ENCODE measurements around the gene ARHGAP26. TPM values are rescaled to one million over a fixed set of nuclear protein-coding genes. Genes with fewer than 3 reads are reported as not detected.

Gene ARHGAP26
- total and polyA plus RNA-seq, 2 experiments from 2014 or later, result 9.5 to 16.8 TPM

DNA sequence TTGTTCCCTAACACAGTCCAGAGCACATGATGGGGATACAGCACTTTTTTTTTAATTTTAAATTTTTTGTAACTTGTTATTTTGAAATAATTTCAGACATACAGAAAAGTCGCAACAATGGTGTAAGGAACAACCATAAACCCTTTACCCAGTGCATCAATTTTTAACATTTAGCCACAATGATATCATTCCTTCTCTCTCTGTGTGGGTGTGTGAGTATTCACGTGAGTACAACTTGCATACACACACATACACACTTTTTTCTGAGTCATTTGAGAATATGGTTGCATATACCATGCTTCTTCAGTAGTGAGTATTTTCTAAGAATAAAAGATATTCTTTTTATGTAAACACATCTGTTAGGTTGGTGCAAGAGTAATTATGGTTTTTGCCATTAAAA is 135.2 kb downstream of the ARHGAP26 start (continued):
- TF ChIP-seq, protein P1, sequence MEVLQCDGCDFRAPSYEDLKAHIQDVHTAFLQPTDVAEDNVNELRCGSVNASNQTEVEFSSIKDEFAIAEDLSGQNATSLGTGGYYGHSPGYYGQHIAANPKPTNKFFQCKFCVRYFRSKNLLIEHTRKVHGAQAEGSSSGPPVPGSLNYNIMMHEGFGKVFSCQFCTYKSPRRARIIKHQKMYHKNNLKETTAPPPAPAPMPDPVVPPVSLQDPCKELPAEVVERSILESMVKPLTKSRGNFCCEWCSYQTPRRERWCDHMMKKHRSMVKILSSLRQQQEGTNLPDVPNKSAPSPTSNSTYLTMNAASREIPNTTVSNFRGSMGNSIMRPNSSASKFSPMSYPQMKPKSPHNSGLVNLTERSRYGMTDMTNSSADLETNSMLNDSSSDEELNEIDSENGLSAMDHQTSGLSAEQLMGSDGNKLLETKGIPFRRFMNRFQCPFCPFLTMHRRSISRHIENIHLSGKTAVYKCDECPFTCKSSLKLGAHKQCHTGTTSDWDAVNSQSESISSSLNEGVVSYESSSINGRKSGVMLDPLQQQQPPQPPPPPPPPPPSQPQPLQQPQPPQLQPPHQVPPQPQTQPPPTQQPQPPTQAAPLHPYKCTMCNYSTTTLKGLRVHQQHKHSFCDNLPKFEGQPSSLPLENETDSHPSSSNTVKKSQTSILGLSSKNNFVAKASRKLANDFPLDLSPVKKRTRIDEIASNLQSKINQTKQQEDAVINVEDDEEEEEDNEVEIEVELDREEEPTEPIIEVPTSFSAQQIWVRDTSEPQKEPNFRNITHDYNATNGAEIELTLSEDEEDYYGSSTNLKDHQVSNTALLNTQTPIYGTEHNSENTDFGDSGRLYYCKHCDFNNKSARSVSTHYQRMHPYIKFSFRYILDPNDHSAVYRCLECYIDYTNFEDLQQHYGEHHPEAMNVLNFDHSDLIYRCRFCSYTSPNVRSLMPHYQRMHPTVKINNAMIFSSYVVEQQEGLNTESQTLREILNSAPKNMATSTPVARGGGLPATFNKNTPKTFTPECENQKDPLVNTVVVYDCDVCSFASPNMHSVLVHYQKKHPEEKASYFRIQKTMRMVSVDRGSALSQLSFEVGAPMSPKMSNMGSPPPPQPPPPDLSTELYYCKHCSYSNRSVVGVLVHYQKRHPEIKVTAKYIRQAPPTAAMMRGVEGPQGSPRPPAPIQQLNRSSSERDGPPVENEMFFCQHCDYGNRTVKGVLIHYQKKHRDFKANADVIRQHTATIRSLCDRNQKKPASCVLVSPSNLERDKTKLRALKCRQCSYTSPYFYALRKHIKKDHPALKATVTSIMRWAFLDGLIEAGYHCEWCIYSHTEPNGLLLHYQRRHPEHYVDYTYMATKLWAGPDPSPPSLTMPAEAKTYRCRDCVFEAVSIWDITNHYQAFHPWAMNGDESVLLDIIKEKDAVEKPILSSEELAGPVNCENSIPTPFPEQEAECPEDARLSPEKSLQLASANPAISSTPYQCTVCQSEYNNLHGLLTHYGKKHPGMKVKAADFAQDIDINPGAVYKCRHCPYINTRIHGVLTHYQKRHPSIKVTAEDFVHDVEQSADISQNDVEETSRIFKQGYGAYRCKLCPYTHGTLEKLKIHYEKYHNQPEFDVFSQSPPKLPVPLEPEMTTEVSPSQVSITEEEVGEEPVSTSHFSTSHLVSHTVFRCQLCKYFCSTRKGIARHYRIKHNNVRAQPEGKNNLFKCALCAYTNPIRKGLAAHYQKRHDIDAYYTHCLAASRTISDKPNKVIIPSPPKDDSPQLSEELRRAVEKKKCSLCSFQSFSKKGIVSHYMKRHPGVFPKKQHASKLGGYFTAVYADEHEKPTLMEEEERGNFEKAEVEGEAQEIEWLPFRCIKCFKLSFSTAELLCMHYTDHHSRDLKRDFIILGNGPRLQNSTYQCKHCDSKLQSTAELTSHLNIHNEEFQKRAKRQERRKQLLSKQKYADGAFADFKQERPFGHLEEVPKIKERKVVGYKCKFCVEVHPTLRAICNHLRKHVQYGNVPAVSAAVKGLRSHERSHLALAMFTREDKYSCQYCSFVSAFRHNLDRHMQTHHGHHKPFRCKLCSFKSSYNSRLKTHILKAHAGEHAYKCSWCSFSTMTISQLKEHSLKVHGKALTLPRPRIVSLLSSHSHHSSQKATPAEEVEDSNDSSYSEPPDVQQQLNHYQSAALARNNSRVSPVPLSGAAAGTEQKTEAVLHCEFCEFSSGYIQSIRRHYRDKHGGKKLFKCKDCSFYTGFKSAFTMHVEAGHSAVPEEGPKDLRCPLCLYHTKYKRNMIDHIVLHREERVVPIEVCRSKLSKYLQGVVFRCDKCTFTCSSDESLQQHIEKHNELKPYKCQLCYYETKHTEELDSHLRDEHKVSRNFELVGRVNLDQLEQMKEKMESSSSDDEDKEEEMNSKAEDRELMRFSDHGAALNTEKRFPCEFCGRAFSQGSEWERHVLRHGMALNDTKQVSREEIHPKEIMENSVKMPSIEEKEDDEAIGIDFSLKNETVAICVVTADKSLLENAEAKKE (CRISPR knock-in tag; IDR thresholded peaks at IDR 0.05), result no peak
- TF ChIP-seq STAT1 (IDR thresholded peaks at IDR 0.05; ENCODE audit: unreplicated experiment) (no peak), POLR2AphosphoS5 (IDR thresholded peaks at IDR 0.05; ENCODE audit: low read depth) (no peak)

DNA sequence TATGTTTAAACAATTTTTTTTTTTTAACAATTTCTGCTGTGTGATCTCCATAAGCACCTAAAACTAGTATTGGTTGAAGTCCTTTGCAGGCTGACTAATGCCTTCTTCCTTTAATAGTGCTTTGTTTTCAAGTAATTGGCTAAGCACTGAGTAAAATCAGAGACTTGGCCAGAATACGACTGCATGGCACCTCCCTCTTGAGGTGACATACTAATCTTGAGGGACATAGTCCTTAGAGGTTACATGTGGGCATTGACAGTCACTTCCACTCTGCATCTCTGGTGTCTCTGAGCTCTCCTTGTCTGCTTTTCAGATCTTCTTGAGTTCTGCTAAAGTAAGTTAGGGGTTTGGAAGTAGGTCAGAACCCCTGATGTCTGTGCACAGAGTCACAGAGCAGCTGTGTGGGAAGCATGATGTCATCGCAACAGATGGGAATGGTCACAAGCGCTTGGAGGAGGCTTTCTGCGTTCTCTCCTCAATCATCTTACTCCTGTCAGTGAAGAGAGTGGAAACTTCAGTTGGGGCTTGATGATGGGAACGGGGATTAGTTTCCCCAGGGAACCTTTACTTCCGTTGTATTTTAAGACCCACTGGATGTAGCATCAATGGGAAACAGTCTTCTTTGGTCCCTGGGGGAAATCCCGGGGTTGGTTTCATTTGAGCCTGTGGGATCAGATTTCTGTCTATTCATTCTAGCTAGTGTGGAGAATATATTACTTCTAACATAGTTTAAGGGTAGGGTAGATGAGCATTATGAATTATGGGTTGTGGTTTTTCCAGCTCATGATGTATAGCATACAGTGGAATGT is 136.9 kb downstream of the ARHGAP26 start:
- H3K36me3 Mint-ChIP-seq (ENCODE audit: low read depth), result peaks cover 40% of the 10 kb centered on the region
- H3K4me1 Mint-ChIP-seq, result peaks cover 14% of the 10 kb centered on the region
- Histone ChIP-seq H3K36me3 (ENCODE audit: insufficient read depth) (peaks cover 15% of the 10 kb centered on the region), H3K4me1 (ENCODE audit: insufficient read depth) (no peaks in the 10 kb centered on the region), H4K20me1 (replicated peaks; ENCODE audit: insufficient read depth) (no peaks in the 10 kb centered on the region; the same call in 1 of the 2 replicates), H3K4me2 (no peak overlapping the region), H3F3A (replicated peaks; ENCODE audit: low read depth) (no peaks in the 10 kb centered on the region), H3K79me2 (replicated peaks; ENCODE audit: insufficient read depth) (no peaks in the 10 kb centered on the region), H2AFZ (no peak overlapping the region), H3K27me3 (ENCODE audit: insufficient read depth) (no peaks in the 10 kb centered on the region), H3K4me3 (no peak overlapping the region), H3K9me2 (ENCODE audit: insufficient read depth) (no peaks in the 10 kb centered on the region), H3K27ac (ENCODE audit: low read depth) (no peak overlapping the region)
- DNase-seq (ENCODE audit: low spot score) (no peak), ATAC-seq (no peak)
- H3K9me3 Mint-ChIP-seq, result no peaks in the 10 kb centered on the region
- H3K27me3 Mint-ChIP-seq (ENCODE audit: insufficient read depth, low read depth, poor library complexity), result no peaks in the 10 kb centered on the region
- no peak overlapping the region for H3K4me3 Mint-ChIP-seq
- H3K27ac Mint-ChIP-seq, result no peak overlapping the region
- TF ChIP-seq NANOG (IDR thresholded peaks at IDR 0.05; ENCODE audit: borderline replicate concordance) (no peak), JUNB (IDR thresholded peaks at IDR 0.05; ENCODE audit: unreplicated experiment) (no peak), ZNF331 (CRISPR knock-in tag; IDR thresholded peaks at IDR 0.05; ENCODE audit: low read depth) (no peak), ZNF114 (CRISPR knock-in tag; IDR thresholded peaks at IDR 0.05) (no peak), POLR2AphosphoS5 (IDR thresholded peaks at IDR 0.05; ENCODE audit: low read depth) (no peak), CREB1 (CRISPR knock-in tag; IDR thresholded peaks at IDR 0.05; ENCODE audit: low read depth) (no peak)
- TF ChIP-seq, protein P2, sequence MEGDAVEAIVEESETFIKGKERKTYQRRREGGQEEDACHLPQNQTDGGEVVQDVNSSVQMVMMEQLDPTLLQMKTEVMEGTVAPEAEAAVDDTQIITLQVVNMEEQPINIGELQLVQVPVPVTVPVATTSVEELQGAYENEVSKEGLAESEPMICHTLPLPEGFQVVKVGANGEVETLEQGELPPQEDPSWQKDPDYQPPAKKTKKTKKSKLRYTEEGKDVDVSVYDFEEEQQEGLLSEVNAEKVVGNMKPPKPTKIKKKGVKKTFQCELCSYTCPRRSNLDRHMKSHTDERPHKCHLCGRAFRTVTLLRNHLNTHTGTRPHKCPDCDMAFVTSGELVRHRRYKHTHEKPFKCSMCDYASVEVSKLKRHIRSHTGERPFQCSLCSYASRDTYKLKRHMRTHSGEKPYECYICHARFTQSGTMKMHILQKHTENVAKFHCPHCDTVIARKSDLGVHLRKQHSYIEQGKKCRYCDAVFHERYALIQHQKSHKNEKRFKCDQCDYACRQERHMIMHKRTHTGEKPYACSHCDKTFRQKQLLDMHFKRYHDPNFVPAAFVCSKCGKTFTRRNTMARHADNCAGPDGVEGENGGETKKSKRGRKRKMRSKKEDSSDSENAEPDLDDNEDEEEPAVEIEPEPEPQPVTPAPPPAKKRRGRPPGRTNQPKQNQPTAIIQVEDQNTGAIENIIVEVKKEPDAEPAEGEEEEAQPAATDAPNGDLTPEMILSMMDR (conservative IDR thresholded peaks at IDR 0.05; ENCODE audit: low read depth in 2 of 2), result no peak

All from GM23338 (cell line).